Measurements from ENCODE around the gene NDE1.

DNA sequence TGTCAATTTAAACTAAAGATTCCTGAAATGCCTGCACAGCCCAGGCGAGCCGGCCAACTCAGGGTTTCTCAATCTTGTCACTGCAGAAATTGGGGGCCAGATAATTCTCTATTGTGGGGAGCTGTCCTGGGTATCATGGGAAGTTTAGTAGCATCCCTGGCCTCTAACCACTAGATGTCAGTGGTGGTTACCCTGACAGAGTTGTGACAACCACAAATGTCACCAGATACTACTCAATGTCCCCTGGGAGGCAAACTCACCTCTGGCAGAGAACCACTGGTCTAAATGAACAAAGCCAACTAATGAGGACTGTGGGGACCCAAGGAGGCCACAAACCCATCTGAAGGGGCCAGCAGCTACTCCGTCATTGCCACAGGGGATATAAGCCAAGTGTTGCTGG lies 115.8 kb downstream of the NDE1 start:
- TF ChIP-seq, protein P1, sequence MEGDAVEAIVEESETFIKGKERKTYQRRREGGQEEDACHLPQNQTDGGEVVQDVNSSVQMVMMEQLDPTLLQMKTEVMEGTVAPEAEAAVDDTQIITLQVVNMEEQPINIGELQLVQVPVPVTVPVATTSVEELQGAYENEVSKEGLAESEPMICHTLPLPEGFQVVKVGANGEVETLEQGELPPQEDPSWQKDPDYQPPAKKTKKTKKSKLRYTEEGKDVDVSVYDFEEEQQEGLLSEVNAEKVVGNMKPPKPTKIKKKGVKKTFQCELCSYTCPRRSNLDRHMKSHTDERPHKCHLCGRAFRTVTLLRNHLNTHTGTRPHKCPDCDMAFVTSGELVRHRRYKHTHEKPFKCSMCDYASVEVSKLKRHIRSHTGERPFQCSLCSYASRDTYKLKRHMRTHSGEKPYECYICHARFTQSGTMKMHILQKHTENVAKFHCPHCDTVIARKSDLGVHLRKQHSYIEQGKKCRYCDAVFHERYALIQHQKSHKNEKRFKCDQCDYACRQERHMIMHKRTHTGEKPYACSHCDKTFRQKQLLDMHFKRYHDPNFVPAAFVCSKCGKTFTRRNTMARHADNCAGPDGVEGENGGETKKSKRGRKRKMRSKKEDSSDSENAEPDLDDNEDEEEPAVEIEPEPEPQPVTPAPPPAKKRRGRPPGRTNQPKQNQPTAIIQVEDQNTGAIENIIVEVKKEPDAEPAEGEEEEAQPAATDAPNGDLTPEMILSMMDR (IDR thresholded peaks at IDR 0.05), result peak; percentile 78
- TF ChIP-seq, protein P2, sequence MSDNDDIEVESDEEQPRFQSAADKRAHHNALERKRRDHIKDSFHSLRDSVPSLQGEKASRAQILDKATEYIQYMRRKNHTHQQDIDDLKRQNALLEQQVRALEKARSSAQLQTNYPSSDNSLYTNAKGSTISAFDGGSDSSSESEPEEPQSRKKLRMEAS (IDR thresholded peaks at IDR 0.05), result no peak
- TF ChIP-seq HDAC2 (IDR thresholded peaks at IDR 0.05) (no peak), CHD2 (IDR thresholded peaks at IDR 0.05; ENCODE audit: low read length, partially characterized antibody) (no peak), NPAS2 (CRISPR knock-in tag; IDR thresholded peaks at IDR 0.05; ENCODE audit: borderline replicate concordance) (no peak), EHMT2 (IDR thresholded peaks at IDR 0.05; ENCODE audit: low read depth) (no peak), POLR2A (IDR thresholded peaks at IDR 0.05; ENCODE audit: low read length) (no peak), MAZ (IDR thresholded peaks at IDR 0.05; ENCODE audit: borderline replicate concordance, low read depth, low read length) (no peak), SREBF2 (IDR thresholded peaks at IDR 0.05) (no peak), CBX2 (IDR thresholded peaks at IDR 0.05; ENCODE audit: borderline replicate concordance, low read depth) (no peak), EP300 (IDR thresholded peaks at IDR 0.05) (no peak)
- TF ChIP-seq, protein P3, sequence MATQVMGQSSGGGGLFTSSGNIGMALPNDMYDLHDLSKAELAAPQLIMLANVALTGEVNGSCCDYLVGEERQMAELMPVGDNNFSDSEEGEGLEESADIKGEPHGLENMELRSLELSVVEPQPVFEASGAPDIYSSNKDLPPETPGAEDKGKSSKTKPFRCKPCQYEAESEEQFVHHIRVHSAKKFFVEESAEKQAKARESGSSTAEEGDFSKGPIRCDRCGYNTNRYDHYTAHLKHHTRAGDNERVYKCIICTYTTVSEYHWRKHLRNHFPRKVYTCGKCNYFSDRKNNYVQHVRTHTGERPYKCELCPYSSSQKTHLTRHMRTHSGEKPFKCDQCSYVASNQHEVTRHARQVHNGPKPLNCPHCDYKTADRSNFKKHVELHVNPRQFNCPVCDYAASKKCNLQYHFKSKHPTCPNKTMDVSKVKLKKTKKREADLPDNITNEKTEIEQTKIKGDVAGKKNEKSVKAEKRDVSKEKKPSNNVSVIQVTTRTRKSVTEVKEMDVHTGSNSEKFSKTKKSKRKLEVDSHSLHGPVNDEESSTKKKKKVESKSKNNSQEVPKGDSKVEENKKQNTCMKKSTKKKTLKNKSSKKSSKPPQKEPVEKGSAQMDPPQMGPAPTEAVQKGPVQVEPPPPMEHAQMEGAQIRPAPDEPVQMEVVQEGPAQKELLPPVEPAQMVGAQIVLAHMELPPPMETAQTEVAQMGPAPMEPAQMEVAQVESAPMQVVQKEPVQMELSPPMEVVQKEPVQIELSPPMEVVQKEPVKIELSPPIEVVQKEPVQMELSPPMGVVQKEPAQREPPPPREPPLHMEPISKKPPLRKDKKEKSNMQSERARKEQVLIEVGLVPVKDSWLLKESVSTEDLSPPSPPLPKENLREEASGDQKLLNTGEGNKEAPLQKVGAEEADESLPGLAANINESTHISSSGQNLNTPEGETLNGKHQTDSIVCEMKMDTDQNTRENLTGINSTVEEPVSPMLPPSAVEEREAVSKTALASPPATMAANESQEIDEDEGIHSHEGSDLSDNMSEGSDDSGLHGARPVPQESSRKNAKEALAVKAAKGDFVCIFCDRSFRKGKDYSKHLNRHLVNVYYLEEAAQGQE (IDR thresholded peaks at IDR 0.05), result peak; percentile 59
- TF ChIP-seq, protein P4, sequence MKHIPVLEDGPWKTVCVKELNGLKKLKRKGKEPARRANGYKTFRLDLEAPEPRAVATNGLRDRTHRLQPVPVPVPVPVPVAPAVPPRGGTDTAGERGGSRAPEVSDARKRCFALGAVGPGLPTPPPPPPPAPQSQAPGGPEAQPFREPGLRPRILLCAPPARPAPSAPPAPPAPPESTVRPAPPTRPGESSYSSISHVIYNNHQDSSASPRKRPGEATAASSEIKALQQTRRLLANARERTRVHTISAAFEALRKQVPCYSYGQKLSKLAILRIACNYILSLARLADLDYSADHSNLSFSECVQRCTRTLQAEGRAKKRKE (CRISPR knock-in tag; IDR thresholded peaks at IDR 0.05; ENCODE audit: low read depth), result no peak
- TF ChIP-seq, protein P5, sequence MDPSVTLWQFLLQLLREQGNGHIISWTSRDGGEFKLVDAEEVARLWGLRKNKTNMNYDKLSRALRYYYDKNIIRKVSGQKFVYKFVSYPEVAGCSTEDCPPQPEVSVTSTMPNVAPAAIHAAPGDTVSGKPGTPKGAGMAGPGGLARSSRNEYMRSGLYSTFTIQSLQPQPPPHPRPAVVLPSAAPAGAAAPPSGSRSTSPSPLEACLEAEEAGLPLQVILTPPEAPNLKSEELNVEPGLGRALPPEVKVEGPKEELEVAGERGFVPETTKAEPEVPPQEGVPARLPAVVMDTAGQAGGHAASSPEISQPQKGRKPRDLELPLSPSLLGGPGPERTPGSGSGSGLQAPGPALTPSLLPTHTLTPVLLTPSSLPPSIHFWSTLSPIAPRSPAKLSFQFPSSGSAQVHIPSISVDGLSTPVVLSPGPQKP (IDR thresholded peaks at IDR 0.05; ENCODE audit: low read depth, low read length), result no peak

Measured in A549 (cell line).